ENCODE results near the gene NACA. TPM values are rescaled to one million over a fixed set of nuclear protein-coding genes. Genes with fewer than 3 reads are reported as not detected.

The NACA gene
- total RNA-seq, 1 donor from 2014 or later, result 680 TPM

DNA sequence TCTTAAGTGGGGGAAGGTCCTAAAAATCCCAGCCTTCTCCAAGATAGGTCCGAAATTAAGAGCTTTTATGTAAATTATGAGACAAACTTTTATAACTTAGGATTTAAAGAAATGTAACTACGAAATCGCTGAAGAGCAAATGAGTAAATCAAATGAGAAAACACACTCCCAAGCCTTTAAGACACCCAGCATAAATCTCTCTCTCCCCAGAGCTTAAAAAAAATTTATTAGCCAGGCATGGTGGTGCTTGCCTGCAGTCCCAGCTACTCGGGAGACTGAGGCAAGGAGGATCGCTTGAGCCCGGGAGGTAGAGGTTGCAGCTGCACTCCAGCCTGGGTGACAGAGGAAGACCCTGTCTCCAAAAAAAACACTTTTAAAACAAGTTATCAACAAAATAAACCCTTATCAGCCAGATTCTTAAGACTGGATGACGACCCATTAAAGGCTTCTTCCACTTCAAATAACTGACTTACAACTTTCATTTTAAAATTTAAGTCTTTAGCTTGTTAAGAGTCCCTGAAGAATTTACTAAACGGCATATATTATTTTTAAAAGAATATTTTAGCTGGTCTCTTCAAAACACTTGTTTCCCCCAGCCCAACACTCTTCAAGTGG is 40.2 kb downstream of the NACA start:
- no peaks in the 10 kb centered on the region for H3K9me3 ChIP-seq (ENCODE audit: insufficient read depth, low read depth, low read length)
- H3K9ac ChIP-seq (ENCODE audit: low read length), result peak overlapping the region; percentile 27
- H3K27ac ChIP-seq (ENCODE audit: low read depth, low read length), result no peak overlapping the region
- H3K36me3 Mint-ChIP-seq (ENCODE audit: low read depth, unreplicated experiment), result peaks cover 3% of the 10 kb centered on the region
- no peak for DNase-seq (ENCODE audit: low read depth)
- no peak overlapping the region for H2AFZ ChIP-seq (ENCODE audit: low read depth, low read length)
- H3K4me1 Mint-ChIP-seq (ENCODE audit: low read depth, unreplicated experiment), result peaks cover 12% of the 10 kb centered on the region
- no peaks in the 10 kb centered on the region for H3K27me3 Mint-ChIP-seq (ENCODE audit: low read depth, unreplicated experiment)
- H3K79me2 ChIP-seq (ENCODE audit: insufficient read depth, low read length), result peaks cover 81% of the 10 kb centered on the region
- TF ChIP-seq EZH2 (IDR thresholded peaks at IDR 0.05; ENCODE audit: insufficient read depth, low read length), result no peak
- TF ChIP-seq, protein P1, sequence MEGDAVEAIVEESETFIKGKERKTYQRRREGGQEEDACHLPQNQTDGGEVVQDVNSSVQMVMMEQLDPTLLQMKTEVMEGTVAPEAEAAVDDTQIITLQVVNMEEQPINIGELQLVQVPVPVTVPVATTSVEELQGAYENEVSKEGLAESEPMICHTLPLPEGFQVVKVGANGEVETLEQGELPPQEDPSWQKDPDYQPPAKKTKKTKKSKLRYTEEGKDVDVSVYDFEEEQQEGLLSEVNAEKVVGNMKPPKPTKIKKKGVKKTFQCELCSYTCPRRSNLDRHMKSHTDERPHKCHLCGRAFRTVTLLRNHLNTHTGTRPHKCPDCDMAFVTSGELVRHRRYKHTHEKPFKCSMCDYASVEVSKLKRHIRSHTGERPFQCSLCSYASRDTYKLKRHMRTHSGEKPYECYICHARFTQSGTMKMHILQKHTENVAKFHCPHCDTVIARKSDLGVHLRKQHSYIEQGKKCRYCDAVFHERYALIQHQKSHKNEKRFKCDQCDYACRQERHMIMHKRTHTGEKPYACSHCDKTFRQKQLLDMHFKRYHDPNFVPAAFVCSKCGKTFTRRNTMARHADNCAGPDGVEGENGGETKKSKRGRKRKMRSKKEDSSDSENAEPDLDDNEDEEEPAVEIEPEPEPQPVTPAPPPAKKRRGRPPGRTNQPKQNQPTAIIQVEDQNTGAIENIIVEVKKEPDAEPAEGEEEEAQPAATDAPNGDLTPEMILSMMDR (IDR thresholded peaks at IDR 0.05; ENCODE audit: insufficient read depth, low read depth, low read length), result no peak
- H3K27ac Mint-ChIP-seq (ENCODE audit: unreplicated experiment), result no peak overlapping the region
- H3K4me3 Mint-ChIP-seq (ENCODE audit: unreplicated experiment), result peak overlapping the region; percentile 72
- peak overlapping the region; percentile 89 for H3K4me2 ChIP-seq (ENCODE audit: low read length)
- H3K9me3 Mint-ChIP-seq (ENCODE audit: unreplicated experiment), result no peaks in the 10 kb centered on the region
- H4K20me1 ChIP-seq (ENCODE audit: insufficient read depth, low read length), result peaks cover 75% of the 10 kb centered on the region
- peaks cover 19% of the 10 kb centered on the region for H3K4me1 ChIP-seq (ENCODE audit: insufficient read depth, low read length)
- FAIRE-seq, result no peak
- H3K27me3 ChIP-seq (ENCODE audit: insufficient read depth, low read length), result no peaks in the 10 kb centered on the region
- peaks cover 2% of the 10 kb centered on the region for H3K36me3 ChIP-seq (ENCODE audit: insufficient read depth, low read length)
- peak overlapping the region; percentile 35 for H3K4me3 ChIP-seq (ENCODE audit: insufficient read depth, low read depth, low read length)

DNA sequence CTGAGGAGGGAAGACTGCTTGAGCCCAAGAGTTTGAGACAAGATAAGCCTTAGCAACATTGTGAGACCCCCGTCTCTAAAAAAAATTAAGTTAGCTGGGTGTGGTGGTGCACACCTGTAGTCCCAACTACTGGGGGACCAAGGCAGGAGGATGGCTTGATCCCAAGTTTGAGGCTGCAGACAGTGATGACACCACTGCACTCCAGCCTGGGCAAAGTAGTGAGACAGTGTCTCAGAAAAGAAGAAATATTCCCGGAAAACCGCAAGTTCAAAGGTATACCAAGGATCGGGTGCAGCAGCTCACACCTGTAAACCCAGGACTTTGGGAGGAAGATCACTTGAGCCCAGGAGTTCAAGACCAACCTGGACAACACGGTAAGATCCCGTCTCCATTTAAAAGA is 42.8 kb downstream of the NACA start:
- H4K20me1 ChIP-seq (ENCODE audit: insufficient read depth, low read length), result peaks cover 96% of the 10 kb centered on the region

More for the DNA sequence above, 42.8 kb downstream of the NACA start:
- H3K9me3 Mint-ChIP-seq (ENCODE audit: unreplicated experiment), result no peaks in the 10 kb centered on the region
- no peak for DNase-seq (ENCODE audit: low read depth)
- no peaks in the 10 kb centered on the region for H3K27me3 ChIP-seq (ENCODE audit: insufficient read depth, low read length)
- peaks cover 100% of the 10 kb centered on the region for H3K79me2 ChIP-seq (ENCODE audit: insufficient read depth, low read length)
- no peak for TF ChIP-seq EZH2 (IDR thresholded peaks at IDR 0.05; ENCODE audit: insufficient read depth, low read length)
- TF ChIP-seq, protein P1 (IDR thresholded peaks at IDR 0.05; ENCODE audit: insufficient read depth, low read depth, low read length), result no peak
- H3K4me3 ChIP-seq (ENCODE audit: insufficient read depth, low read depth, low read length), result no peak overlapping the region
- peaks cover 9% of the 10 kb centered on the region for H3K4me1 ChIP-seq (ENCODE audit: insufficient read depth, low read length)
- peaks cover 3% of the 10 kb centered on the region for H3K36me3 Mint-ChIP-seq (ENCODE audit: low read depth, unreplicated experiment)
- H3K4me2 ChIP-seq (ENCODE audit: low read length), result no peak overlapping the region
- H3K27me3 Mint-ChIP-seq (ENCODE audit: low read depth, unreplicated experiment), result no peaks in the 10 kb centered on the region
- H2AFZ ChIP-seq (ENCODE audit: low read depth, low read length), result no peak overlapping the region
- H3K36me3 ChIP-seq (ENCODE audit: insufficient read depth, low read length), result peaks cover 2% of the 10 kb centered on the region
- H3K9ac ChIP-seq (ENCODE audit: low read length), result no peak overlapping the region
- H3K4me3 Mint-ChIP-seq (ENCODE audit: unreplicated experiment), result peak overlapping the region; percentile 27
- no peak overlapping the region for H3K27ac ChIP-seq (ENCODE audit: low read depth, low read length)
- FAIRE-seq, result no peak
- H3K4me1 Mint-ChIP-seq (ENCODE audit: low read depth, unreplicated experiment), result peaks cover 12% of the 10 kb centered on the region
- H3K9me3 ChIP-seq (ENCODE audit: insufficient read depth, low read depth, low read length), result no peaks in the 10 kb centered on the region
- no peak overlapping the region for H3K27ac Mint-ChIP-seq (ENCODE audit: unreplicated experiment)

All from astrocyte (in vitro differentiated cells and primary cell).